OCI-M2 (cell line): ENCODE measurements around the gene SARNP.
"Not testable (repeated sequence)": the region's sequence is repeated elsewhere in the genome, so short reads cannot be mapped to it uniquely, and the experiment has no call there.

ENCODE experiments used
- DNase-seq: peaks from one replicate; lab custom pipeline; 2025; ENCODE audit not compliant: unreplicated experiment; lab: John Stamatoyannopoulos, UW

Gene SARNP

DNA sequence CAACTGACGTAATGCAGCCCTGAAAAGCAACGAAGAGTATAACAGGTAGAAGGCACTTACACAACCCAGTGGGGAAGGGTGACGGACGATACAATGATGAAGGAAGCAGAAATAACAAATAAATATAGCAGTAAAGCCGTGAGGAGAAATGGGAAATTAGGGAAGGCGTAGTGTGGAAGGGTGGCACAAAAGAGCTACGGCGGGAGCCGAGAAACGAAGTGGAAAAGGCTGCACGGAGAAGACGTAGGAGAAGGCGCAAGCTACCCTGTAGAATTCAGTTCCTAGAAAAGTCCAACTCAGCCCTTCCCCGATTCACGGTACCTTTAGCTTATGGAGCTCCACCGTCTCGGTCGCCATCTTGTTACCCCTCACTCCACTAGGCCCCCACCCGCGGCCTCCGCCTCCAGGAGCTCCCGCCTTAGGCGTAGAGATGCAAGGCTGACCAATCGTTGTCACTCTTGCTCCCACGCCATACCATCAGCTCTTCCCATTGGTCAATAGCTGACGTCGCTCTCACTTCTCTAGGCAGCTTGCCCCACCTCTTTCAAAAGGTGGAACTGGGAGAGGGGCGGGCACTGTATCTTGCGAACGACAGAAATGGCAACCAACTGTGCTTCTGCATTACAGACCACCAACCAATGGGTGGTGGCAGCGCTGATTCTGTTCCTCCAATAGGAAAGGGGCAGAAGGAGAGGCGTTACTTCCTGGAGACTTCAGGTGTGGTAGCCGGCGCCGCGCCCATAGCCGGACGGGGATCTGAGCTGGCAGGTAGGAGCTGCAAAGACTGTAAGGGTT is at the start of gene SARNP, which contains the start of gene ORMDL2:
Gene SARNP (minus strand): TSS at position 380 of the 795 bp plus-strand sequence. CDS start 23 bp downstream, at position 357.
Gene ORMDL2 (plus strand): TSS at position 697 of the 795 bp plus-strand sequence. CDS start 959 bp downstream, outside the sequence.
- peak; percentile 87 for DNase-seq

- DNase-seq: not testable (repeated sequence)
Measured at GRCh38 chr12:55866454-55867004, 49.0 kb upstream of the SARNP start.

- DNase-seq: no peak
Measured at GRCh38 chr12:55865327-55865726, 47.8 kb upstream of the SARNP start.

DNA sequence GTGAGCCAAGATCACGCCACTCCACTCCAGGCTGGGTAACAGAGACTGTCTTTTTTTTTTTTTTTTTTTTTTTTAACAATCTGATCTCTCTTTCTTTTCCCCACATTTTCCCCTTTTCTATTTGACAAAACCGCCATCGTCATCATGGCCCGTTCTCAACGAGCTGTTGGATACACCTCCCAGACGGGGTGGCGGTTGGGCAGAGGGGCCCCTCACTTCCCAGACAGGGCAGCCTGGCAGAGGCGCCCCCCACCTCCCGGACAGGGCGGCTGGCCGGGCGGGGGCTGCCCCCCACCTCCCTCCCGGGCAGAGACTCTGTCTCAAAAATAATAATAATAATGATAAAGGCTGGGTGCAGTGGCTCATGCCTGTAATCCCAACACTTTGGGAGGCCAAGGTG is 45.4 kb upstream of the SARNP start:
- not testable (repeated sequence) for DNase-seq

GRCh38 chr12:55862286-55862685 is 44.8 kb upstream of the SARNP start:
- DNase-seq: no peak

DNA sequence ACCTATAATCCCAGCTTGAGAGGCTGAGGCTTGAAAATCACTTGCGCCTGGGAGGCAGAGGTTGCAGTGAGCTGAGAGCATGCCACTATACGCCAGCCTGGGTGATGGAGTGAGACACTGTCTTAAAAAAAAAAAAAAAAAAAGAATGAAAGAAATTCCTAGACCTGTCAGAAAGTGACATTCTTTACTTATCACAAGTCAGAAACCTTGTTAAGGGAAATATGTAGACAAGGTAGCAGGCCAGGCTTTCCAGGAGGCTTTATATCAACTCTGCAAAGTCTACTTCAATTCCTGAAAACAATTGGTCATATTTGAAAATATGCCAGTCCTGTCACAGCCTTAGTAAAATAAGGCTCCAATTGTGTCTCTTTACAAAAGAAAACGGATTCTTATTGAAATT is 44.3 kb upstream of the SARNP start:
- DNase-seq: no peak

DNA sequence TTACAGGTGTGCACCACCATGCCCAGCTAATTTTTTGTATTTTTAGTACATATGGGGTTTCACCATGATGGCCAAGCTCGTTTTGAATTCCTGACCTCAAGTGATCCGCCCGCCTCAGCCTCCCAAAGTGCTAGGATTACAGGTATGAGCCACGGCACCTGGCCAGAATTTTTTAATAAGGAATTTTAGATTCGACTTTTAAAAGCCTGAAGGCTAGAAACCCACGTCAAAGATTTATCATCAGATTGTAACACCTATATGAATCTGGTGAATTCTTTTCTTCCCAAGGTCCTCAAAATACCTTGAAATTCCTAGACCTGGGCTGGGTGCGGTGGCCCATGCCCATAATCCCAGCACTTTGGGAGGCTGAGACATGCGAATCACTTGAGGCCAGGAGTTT is 43.9 kb upstream of the SARNP start:
- no peak for DNase-seq

GRCh38 chr12:55852740-55853139 is 35.2 kb upstream of the SARNP start:
- no peak for DNase-seq

GRCh38 chr12:55850893-55851292 is 33.4 kb upstream of the SARNP start:
- DNase-seq: no peak

- no peak for DNase-seq
Measured at GRCh38 chr12:55850401-55850800, 32.9 kb upstream of the SARNP start.

DNA sequence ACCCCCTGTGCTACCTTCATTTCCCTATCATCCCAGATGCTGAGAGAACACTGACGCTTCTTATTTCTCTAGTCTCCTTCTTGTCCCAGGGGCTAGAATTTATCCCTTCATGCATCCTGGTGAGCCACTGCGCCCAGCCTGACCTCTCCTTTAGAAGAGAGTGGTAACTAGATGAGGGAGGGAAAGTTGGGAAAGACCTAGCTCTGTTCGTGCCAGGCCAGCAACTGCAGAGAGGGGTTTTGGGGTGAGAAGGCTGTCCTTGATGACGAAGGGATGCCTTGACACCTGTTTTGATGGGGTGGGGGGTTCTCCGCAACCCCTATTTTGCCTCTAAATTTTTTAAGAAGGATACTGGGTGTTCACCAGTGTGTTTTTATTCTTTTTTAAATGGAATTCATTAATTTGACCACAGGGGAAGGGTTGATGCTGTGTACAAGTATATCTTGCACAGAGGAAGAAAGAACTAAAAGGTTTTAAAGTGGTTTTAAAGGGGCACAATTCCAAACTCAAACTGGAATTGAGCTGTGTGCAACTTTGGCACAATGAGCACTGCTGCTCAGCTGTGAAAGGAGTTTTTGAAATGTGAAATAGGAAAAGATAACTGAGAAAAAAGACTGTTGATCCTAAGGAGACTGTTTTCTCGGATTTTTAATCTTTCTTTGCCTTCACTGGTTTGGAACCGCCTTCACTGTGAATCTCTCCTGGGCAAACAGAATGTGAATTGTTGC is 32.3 kb upstream of the SARNP start:
- DNase-seq: no peak

DNA sequence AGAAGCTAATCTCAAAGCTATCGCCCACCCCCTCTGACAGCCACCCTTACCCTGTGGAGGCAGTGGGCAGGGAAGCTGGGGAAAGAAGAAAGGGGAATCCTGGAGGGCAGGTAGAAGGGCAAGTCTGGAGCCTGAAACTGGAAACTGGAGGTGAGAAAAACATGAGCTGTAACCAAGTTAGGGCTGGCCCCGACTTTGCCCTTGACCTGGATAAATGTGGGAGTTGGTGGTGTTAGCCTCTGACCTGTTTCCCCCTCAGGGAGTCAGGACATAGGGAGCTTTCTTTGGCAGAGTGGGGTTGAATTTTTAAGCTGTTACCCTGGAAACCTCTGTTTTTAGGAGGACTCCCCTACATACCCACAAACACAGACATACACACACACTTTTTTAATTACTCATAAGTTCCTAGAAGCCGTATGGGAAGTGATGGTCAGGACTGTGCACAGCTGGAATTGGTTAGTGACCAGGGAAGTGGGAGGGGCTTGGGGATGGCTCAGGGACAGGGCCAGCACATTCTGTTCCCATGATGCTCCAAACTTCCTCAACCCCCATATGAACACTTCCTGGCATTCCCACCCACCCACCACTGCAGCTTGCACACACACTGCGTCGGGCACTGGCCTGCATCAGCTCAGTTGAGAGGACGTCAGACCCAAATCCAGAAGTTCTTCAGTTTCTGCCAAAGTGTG is 30.2 kb upstream of the SARNP start:
- DNase-seq: no peak

GRCh38 chr12:55847033-55847432 is 29.5 kb upstream of the SARNP start:
- DNase-seq: no peak

DNA sequence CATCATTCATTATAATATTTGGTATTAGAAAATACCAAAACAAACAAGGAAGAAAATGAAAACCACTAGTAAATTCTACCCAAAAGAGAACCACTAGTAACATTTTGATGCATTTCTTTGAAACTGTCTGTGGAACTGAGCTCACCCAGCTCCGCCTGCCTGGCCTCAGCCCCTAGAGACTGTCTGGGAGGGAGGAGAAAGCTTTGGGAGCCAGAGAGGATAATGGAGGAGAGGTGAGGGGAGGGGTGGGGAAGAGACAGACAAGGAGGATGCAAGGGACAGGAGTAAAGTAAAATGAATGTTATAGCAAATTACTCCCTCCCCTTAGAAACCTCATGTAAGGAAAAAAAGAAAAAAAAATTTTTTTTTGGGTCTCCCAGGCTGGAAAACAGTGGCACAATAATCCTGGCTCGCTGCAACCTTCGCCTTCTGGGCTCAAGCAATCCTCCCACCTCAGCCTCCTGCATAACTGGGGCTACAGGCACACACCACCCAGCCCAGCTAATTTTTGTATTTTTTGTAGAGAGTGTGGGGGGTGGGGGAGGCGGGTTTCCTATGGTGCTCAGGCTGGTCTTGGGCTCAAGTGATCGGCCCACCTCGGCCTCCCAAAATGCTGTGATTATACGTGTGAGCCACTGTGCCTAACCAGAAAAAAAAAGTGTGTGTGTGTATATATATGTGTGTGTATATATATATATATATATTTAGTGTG is 28.4 kb upstream of the SARNP start:
- DNase-seq: no peak

DNA sequence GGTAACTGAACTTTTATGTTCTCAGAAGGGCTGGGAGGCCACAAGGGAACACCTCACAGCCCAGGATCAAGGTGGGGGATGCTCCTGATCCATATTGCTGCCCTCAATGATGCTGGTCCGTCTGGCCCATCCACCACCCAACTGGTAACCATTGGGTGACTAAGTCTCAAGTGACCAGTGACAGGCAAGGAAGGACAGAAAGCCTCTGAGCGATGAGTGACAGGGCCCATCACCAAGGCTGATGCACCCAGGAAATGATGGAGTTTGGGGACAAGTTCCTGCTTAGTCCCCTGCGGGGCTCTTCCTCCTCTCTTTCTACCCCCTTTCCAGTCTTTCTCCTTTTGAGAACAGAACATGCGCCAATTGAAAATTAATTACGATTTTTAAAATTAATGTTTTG is 27.8 kb upstream of the SARNP start:
- DNase-seq: no peak

DNA sequence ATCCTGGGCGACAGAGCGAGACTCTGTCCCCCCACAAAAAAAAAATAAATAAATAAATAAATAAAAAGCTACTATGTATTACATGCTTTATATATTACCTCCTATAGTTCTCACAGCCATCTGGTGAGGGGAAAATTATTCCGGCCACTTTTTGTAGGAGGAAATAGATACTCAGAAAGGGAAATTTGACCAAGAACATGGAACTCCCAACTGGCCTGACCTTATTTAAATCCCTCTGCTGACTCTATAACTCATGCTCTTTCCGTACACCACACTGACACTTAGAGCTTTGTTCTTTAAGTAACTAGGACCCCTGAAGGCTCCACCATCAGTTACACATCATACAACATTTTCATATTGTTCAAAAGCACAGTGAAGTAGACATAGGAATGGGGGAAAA is 27.4 kb upstream of the SARNP start:
- DNase-seq: no peak

DNA sequence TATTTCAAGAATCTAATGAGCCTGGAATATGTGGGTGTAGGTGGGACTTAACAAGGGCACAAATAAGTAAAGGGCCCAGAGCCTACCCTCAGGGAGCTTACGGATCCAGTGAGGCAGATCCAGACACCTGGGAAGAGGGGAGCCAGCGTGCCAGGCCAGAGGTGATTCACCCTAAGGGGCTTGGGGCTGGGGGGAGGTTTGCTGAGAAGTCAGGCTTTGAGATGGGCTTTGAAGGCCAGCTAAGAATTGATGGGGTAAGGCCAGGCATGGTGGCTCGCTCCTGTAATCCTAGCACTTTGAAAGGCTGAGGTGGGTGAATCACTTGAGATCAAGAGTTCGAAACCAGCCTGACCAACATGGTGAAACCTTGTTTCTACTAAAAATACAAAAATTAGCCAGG is 25.9 kb upstream of the SARNP start:
- DNase-seq: no peak

DNA sequence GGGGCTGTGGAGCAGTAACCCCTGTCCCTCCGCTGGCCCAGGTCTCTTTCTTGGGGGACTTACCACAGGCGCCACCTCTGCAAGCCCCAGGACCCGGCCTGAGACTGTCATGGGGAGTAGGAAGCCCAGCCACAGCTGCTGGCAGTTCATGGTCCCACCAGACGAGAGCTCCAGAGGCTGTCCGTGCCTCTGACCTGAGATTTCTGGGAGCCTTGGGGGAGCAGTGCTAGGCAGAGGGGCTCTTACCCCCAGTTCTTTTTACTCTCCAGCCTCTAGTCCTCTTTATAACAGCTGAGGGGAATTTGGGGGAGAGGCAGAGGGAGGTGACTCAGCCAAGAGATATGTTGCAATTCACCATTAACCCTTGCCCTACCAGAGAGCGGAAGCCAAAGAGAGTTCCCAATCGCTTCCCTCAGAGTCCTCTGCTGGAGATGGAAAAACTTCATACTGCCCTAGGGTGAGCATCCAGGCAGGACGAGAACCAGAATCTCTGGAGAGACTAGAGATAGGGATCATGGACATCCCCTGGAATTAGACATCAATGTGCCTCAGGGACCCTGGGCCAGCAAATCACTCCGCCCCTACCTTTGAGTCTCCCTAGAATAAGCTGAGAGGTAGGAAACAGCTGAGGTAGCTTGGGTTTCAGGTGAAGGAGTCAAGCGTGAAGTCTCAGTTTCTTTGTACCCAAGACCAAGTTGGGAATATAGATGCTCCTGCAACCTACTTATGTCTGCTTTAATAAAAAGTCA is 25.3 kb upstream of the SARNP start, which contains the start of gene MMP19:
Gene MMP19 (minus strand): TSS at position 256 of the 749 bp plus-strand sequence. CDS start 106 bp downstream, at position 150.
- no peak for DNase-seq

GRCh38 chr12:55840581-55841351 is 23.2 kb upstream of the SARNP start:
- DNase-seq: no peak
